WTC11 (cell line): Measurements from ENCODE around the gene CDX2.

ENCODE experiments used
- CTCF ChIP-seq: fragments of 200-600 bp; IDR thresholded peaks from 2 replicates; pipeline ENCODE4 v1.8.0; 2022; ENCODE audit warnings: antibody characterized with exemption
- MYBL2 ChIP-seq: sonication (generic); formaldehyde crosslinking; IDR thresholded peaks from 2 replicates; pipeline ENCODE4 v1.8.1; 2023; ENCODE audit warnings: mild to moderate bottlenecking, moderate library complexity, missing genetic modification reagents
- NFYB ChIP-seq: sonication (generic); formaldehyde crosslinking; conservative IDR thresholded peaks from 2 replicates; pipeline ENCODE4 v1.8.0; 2022; ENCODE audit warnings: low read depth, missing genetic modification reagents
- NR2C2 ChIP-seq: sonication (generic); formaldehyde crosslinking; IDR thresholded peaks from 2 replicates; pipeline ENCODE4 v1.8.0; 2022; ENCODE audit warnings: mild to moderate bottlenecking, missing genetic modification reagents
- ZNF121 ChIP-seq: sonication (generic); formaldehyde crosslinking; IDR thresholded peaks from 2 replicates; pipeline ENCODE4 v1.8.0; 2023; ENCODE audit warnings: missing genetic modification reagents

GRCh38 chr13:27921961-27922882 is 46.9 kb downstream of the CDX2 start:
- TF ChIP-seq ZNF121 (CRISPR knock-in tag) (no peak), NR2C2 (CRISPR knock-in tag) (no peak), CTCF (no peak), MYBL2 (CRISPR knock-in tag) (no peak), NFYB (no peak)
